Thymus (tissue), 11 donors: ENCODE measurements around the gene ETV5. TPM values are rescaled to one million over a fixed set of nuclear protein-coding genes. Genes with fewer than 3 reads are reported as not detected.

Experiments
- DNase-seq, 9 donors: peaks; one replicate each; pipeline ENCODE4 v3.0.0-alpha.2; 2013; ENCODE audit warnings: low spot score in 9 of 9, low read depth in 6 of 9, missing footprints in 1 of 9
- H3K27ac ChIP-seq, 2 donors: one replicate each; pipeline ENCODE4 v1.5.1; 2013; ENCODE audit warnings: control low read depth in 1 of 2, low read depth in 1 of 2, low read length in 1 of 2, mild to moderate bottlenecking in 1 of 2, moderate library complexity in 1 of 2
- H3K27me3 ChIP-seq, 2 donors: one replicate each; pipeline ENCODE4 v1.5.1; 2013; ENCODE audit warnings: low read length in 1 of 2; ENCODE audit not compliant: control insufficient read depth in 2 of 2, insufficient read depth in 1 of 2
- H3K36me3 ChIP-seq, 2 donors: one replicate each; pipeline ENCODE4 v1.5.1; 2013; ENCODE audit warnings: low read length in 1 of 2, mild to moderate bottlenecking in 1 of 2, moderate library complexity in 1 of 2; ENCODE audit not compliant: control insufficient read depth in 2 of 2, insufficient read depth in 2 of 2
- H3K4me1 ChIP-seq, 2 donors: one replicate each; pipeline ENCODE4 v1.5.1; 2013; ENCODE audit warnings: low read length in 2 of 2; ENCODE audit not compliant: control insufficient read depth in 2 of 2, insufficient read depth in 2 of 2
- H3K4me3 ChIP-seq, 2 donors: one replicate each; pipeline ENCODE4 v1.5.1; 2013; ENCODE audit warnings: low read length in 2 of 2, control low read depth in 1 of 2, mild to moderate bottlenecking in 1 of 2
- H3K9me3 ChIP-seq, 2 donors: one replicate each; pipeline ENCODE4 v1.5.1; 2013; ENCODE audit warnings: low read length in 1 of 2, mild to moderate bottlenecking in 1 of 2; ENCODE audit not compliant: control insufficient read depth in 2 of 2, insufficient read depth in 1 of 2
- WGBS: extraction: QIAGEN DNeasy Blood & Tissue Kit; methylation state at CpG from one replicate; pipeline ENCODE4 v1.1.7; 2013; 5-methylcytosine and 5-hydroxymethylcytosine counted together
- polyA plus RNA-seq: library from polyadenylated mRNA; stranded (reverse); fragments of 200-250 nt; gene quantifications from one replicate; pipeline ENCODE4 v1.2.3, GENCODE V29; 2013
- total RNA-seq: library from RNA; stranded (reverse); fragments of 120-200 nt; gene quantifications from one replicate; pipeline ENCODE4 v1.2.4, GENCODE V29; 2013
- donor health status: healthy.

Gene ETV5
- total and polyA plus RNA-seq, 2 donors = 4.9 to 11.0 TPM

DNA sequence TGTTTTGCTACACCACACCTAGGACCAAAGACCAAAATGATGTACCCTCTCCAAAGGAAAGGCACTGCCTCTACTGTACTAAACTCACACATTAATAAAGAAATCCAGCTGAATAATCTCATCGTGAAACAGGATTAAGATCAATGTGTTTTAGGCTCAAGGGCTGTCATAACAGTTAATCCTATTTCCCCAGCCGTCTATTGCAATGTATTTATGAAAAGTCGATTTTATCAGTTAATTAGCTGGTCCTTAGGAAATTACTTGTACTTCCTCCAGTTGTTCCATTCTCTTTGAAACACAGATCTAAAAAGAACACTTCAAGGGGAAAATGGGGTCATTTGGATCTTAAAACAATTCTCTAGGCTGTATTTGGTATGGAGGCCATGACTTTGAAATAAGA, 8.5 kb downstream of the ETV5 start:
- Histone ChIP-seq H3K27ac (no peak overlapping the region), H3K9me3 (no peaks in the 10 kb centered on the region), H3K4me3 (no peak overlapping the region), H3K36me3 (no peaks in the 10 kb centered on the region), H3K27me3 (peaks cover under 1 to 22% of the 10 kb centered on the region in 2 donors), H3K4me1 (peaks cover 3 to 28% of the 10 kb centered on the region in 2 donors)
- no peak for DNase-seq
- 90% methylated on average over 3 of the region's 3 CpGs for WGBS

GRCh38 chr3:186099178-186099577, 9.7 kb downstream of the ETV5 start:
- no peaks in the 10 kb centered on the region for H3K9me3 ChIP-seq
- DNase-seq = no peak
- WGBS = 94% methylated on average over 5 of the region's 5 CpGs
- no peak overlapping the region for H3K4me3 ChIP-seq
- H3K36me3 ChIP-seq = no peaks in the 10 kb centered on the region
- no peak overlapping the region for H3K27ac ChIP-seq
- H3K4me1 ChIP-seq = peaks cover 3 to 29% of the 10 kb centered on the region in 2 donors
- peaks cover 0 to 20% of the 10 kb centered on the region in 2 donors for H3K27me3 ChIP-seq

DNA sequence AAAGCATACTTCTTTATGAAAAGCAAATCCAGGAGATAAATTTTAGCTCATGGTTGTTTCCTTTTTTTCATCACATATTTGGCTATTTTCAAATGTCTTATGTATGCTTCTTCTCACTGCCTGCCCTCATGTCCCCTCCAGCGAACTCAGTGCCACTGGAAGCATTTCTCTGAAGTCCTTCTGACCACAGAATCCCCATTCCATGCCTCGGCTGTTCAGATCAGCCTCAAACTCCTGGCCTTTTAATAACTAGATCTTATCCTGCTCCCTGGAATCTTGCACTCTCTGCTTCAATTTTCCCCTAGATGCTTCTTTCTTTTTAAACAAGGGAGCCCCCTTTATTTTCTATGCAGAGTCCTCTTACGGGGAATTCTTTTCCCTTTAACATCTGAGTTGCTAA, 10.1 kb downstream of the ETV5 start:
- peaks cover 3 to 29% of the 10 kb centered on the region in 2 donors for H3K4me1 ChIP-seq
- WGBS = 95% methylated on average over 3 of the region's 3 CpGs
- H3K27me3 ChIP-seq = peaks cover 0 to 18% of the 10 kb centered on the region in 2 donors
- H3K9me3 ChIP-seq = no peaks in the 10 kb centered on the region
- no peak overlapping the region for H3K4me3 ChIP-seq
- H3K27ac ChIP-seq = no peak overlapping the region
- DNase-seq = no peak
- H3K36me3 ChIP-seq = no peaks in the 10 kb centered on the region

GRCh38 chr3:186097663-186098451, 11.0 kb downstream of the ETV5 start:
- Histone ChIP-seq H3K27me3 (peaks cover 0 to 18% of the 10 kb centered on the region in 2 donors), H3K4me3 (peak overlapping the region in 1 of 2 donors; percentile 13), H3K27ac (no peak overlapping the region), H3K4me1 (peaks cover 3 to 29% of the 10 kb centered on the region in 2 donors), H3K9me3 (no peaks in the 10 kb centered on the region), H3K36me3 (no peaks in the 10 kb centered on the region)
- DNase-seq = peak in 5 of 9 donors; percentile 27 to 77 (median 49)
- 5% methylated on average over 16 of the region's 16 CpGs for WGBS

- H3K4me3 ChIP-seq = no peak overlapping the region
- WGBS = 26% methylated on average over 4 of the region's 4 CpGs
- H3K27ac ChIP-seq = no peak overlapping the region
- H3K9me3 ChIP-seq = no peaks in the 10 kb centered on the region
- peaks cover 0 to 18% of the 10 kb centered on the region in 2 donors for H3K27me3 ChIP-seq
- H3K4me1 ChIP-seq = peaks cover 3 to 29% of the 10 kb centered on the region in 2 donors
- no peaks in the 10 kb centered on the region for H3K36me3 ChIP-seq
- no peak for DNase-seq
These were observed 11.6 kb downstream of the ETV5 start for GRCh38 chr3:186097317-186097662.

DNA sequence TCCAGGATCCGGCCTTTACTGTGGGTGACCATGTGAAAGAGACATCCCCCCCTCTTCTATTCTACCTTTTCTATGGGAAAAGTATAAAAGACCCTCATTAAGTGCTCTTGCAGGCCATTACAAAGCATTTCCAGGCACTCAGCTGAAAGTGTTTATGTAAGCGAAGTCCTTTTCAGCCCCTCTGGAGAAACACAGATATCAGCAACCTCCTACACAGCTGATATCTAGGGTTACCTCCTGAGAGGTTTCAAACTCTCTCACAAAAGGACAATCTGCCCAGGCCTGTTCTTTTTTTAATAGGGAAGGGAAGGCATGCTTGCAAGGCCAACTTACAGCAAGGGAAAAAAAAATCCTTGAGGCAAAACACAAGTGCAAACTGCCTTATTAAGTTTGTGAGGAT, 12.6 kb downstream of the ETV5 start:
- H3K4me1 ChIP-seq = peaks cover 3 to 29% of the 10 kb centered on the region in 2 donors
- no peaks in the 10 kb centered on the region for H3K36me3 ChIP-seq
- H3K27ac ChIP-seq = no peak overlapping the region
- no peak overlapping the region for H3K4me3 ChIP-seq
- H3K27me3 ChIP-seq = peaks cover 0 to 18% of the 10 kb centered on the region in 2 donors
- no peaks in the 10 kb centered on the region for H3K9me3 ChIP-seq
- DNase-seq = no peak
- WGBS = 94% methylated on average over 2 of the region's 2 CpGs

DNA sequence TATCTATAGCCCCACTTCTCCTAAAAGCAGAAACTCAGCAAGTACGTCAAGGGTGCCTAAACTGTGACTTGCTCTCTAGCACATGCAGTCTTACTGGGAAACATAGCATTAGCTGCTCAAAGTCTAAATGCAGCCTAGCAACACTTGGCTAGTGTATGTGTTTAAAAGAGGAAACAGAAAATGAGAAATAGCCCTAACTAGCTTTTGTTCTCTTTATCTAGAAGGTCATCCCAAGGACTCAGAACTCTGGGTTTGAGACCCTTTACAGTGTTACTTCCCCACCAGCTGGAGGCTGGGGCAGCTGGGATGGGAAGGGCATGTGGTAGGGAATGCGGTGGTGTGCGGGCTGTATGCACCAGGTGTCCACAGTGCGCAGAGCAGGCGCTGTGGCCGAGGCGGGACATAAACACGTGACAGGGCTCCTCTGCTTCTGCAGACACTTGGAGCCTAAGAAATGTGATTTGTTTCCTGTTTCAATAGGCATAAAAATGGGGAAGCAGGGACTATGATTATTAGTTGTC, 13.3 kb downstream of the ETV5 start:
- WGBS = 70% methylated on average over 8 of the region's 8 CpGs
- DNase-seq = no peak
- peaks cover 0 to 18% of the 10 kb centered on the region in 2 donors for H3K27me3 ChIP-seq
- no peaks in the 10 kb centered on the region for H3K9me3 ChIP-seq
- no peak overlapping the region for H3K4me3 ChIP-seq
- peaks cover 3 to 29% of the 10 kb centered on the region in 2 donors for H3K4me1 ChIP-seq
- H3K27ac ChIP-seq = no peak overlapping the region
- no peaks in the 10 kb centered on the region for H3K36me3 ChIP-seq

DNA sequence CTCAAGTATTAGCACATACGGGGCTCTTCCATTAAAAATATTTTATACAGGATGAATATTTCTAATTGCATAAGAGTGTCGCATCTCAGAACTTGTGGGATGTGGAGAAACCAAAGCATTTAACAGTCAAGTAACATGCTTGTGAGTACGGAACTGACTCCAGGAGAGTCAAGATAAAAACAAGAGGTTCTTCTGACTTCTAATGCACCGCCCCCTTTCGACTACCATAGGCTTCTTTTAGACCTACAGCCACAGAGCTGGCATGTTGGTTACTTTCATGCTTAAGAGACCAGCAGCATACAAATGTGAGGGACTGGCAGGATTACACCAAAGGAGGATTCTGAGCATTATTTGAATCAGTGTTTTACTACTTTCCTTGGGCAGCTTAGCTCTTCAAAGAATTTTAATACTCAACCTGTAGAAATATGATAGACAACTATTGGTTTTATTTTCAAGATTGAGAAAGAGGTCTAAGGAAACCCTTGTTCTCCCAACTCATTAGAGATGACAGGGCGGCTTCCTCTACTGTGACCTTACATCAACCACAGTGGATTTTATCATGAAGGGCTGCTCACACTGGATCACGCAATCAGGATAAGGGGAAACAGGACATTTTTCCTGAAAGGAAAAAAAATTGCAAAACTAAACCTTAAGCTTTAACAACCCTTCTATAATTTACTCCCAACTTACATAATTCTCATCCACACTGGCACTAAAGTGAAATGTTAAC, 14.0 kb downstream of the ETV5 start:
- Histone ChIP-seq H3K27me3 (peaks cover 0 to 18% of the 10 kb centered on the region in 2 donors), H3K36me3 (no peaks in the 10 kb centered on the region), H3K9me3 (no peaks in the 10 kb centered on the region), H3K4me3 (no peak overlapping the region), H3K4me1 (peaks cover 3 to 29% of the 10 kb centered on the region in 2 donors), H3K27ac (no peak overlapping the region)
- 99% methylated on average over 7 of the region's 7 CpGs for WGBS
- no peak for DNase-seq

DNA sequence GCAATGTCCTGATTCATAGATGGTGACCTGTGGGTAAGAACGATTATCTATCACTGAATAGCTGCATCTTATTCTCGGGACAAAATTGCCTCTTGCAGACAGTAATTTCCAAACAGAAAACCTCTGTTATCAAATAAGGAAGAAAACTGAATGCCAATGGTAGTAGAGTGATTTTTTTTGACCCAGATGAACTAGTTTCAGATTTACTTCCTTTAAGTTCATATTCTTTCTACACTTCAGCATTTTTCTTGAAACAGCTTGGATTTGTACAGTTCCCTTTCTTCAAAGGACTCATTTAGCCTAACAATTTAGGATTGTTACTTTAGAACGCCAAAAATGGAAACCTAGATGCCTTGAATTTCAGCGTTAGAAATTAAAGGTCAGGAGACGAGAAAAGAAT, 14.6 kb downstream of the ETV5 start:
- H3K36me3 ChIP-seq = no peaks in the 10 kb centered on the region
- no peak overlapping the region for H3K4me3 ChIP-seq
- DNase-seq = no peak
- H3K27me3 ChIP-seq = peaks cover 0 to 17% of the 10 kb centered on the region in 2 donors
- H3K27ac ChIP-seq = no peak overlapping the region
- H3K4me1 ChIP-seq = peaks cover 3 to 29% of the 10 kb centered on the region in 2 donors
- 97% methylated on average over 5 of the region's 5 CpGs for WGBS
- H3K9me3 ChIP-seq = no peaks in the 10 kb centered on the region
